ENCODE measurements around the gene DDX23.

DNA sequence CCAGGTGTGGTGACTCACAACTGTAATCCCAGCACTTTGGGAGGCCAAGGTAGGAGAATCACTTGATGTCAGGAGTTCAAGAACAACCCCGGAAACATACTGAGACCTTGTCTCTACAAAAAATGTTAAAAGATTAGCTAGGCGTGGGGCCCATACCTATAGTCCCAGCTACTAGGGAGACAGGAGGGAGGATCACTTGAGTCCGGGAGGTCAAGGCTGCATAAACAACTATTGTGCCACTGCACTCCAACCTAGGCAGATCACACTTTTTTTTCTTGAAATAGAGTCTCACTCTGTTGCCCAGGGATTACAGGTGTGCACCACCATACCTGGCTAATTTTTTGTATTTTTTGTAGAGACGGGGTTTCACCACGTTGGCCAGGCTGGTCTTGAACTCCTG is 7.6 kb upstream of the DDX23 start:
- TF ChIP-seq FOXJ3 (CRISPR knock-in tag; IDR thresholded peaks at IDR 0.05; ENCODE audit: borderline replicate concordance): no peak
- TF ChIP-seq, protein P1, sequence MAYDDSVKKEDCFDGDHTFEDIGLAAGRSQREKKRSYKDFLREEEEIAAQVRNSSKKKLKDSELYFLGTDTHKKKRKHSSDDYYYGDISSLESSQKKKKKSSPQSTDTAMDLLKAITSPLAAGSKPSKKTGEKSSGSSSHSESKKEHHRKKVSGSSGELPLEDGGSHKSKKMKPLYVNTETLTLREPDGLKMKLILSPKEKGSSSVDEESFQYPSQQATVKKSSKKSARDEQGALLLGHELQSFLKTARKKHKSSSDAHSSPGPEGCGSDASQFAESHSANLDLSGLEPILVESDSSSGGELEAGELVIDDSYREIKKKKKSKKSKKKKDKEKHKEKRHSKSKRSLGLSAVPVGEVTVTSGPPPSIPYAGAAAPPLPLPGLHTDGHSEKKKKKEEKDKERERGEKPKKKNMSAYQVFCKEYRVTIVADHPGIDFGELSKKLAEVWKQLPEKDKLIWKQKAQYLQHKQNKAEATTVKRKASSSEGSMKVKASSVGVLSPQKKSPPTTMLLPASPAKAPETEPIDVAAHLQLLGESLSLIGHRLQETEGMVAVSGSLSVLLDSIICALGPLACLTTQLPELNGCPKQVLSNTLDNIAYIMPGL (CRISPR knock-in tag; IDR thresholded peaks at IDR 0.05): no peak
- TF ChIP-seq, protein P2, sequence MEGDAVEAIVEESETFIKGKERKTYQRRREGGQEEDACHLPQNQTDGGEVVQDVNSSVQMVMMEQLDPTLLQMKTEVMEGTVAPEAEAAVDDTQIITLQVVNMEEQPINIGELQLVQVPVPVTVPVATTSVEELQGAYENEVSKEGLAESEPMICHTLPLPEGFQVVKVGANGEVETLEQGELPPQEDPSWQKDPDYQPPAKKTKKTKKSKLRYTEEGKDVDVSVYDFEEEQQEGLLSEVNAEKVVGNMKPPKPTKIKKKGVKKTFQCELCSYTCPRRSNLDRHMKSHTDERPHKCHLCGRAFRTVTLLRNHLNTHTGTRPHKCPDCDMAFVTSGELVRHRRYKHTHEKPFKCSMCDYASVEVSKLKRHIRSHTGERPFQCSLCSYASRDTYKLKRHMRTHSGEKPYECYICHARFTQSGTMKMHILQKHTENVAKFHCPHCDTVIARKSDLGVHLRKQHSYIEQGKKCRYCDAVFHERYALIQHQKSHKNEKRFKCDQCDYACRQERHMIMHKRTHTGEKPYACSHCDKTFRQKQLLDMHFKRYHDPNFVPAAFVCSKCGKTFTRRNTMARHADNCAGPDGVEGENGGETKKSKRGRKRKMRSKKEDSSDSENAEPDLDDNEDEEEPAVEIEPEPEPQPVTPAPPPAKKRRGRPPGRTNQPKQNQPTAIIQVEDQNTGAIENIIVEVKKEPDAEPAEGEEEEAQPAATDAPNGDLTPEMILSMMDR (IDR thresholded peaks at IDR 0.05): no peak
- TF ChIP-seq SP1 (CRISPR knock-in tag; conservative IDR thresholded peaks at IDR 0.05): no peak
- TF ChIP-seq, protein P3, sequence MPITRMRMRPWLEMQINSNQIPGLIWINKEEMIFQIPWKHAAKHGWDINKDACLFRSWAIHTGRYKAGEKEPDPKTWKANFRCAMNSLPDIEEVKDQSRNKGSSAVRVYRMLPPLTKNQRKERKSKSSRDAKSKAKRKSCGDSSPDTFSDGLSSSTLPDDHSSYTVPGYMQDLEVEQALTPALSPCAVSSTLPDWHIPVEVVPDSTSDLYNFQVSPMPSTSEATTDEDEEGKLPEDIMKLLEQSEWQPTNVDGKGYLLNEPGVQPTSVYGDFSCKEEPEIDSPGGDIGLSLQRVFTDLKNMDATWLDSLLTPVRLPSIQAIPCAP (CRISPR knock-in tag; IDR thresholded peaks at IDR 0.05): no peak
- TF ChIP-seq KAT7 (CRISPR knock-in tag; IDR thresholded peaks at IDR 0.05; ENCODE audit: borderline replicate concordance): no peak
- no peak for TF ChIP-seq TCF7 (CRISPR knock-in tag; IDR thresholded peaks at IDR 0.05; ENCODE audit: low read depth)
- no peak for TF ChIP-seq ESRRA (CRISPR knock-in tag; IDR thresholded peaks at IDR 0.05; ENCODE audit: borderline replicate concordance)
- TF ChIP-seq ELF4 (CRISPR knock-in tag; IDR thresholded peaks at IDR 0.05; ENCODE audit: low read depth): no peak
- TF ChIP-seq NR2C2 (CRISPR knock-in tag; IDR thresholded peaks at IDR 0.05): no peak
- no peak for TF ChIP-seq ZBTB21 (CRISPR knock-in tag; IDR thresholded peaks at IDR 0.05; ENCODE audit: borderline replicate concordance)
- TF ChIP-seq, protein P4, sequence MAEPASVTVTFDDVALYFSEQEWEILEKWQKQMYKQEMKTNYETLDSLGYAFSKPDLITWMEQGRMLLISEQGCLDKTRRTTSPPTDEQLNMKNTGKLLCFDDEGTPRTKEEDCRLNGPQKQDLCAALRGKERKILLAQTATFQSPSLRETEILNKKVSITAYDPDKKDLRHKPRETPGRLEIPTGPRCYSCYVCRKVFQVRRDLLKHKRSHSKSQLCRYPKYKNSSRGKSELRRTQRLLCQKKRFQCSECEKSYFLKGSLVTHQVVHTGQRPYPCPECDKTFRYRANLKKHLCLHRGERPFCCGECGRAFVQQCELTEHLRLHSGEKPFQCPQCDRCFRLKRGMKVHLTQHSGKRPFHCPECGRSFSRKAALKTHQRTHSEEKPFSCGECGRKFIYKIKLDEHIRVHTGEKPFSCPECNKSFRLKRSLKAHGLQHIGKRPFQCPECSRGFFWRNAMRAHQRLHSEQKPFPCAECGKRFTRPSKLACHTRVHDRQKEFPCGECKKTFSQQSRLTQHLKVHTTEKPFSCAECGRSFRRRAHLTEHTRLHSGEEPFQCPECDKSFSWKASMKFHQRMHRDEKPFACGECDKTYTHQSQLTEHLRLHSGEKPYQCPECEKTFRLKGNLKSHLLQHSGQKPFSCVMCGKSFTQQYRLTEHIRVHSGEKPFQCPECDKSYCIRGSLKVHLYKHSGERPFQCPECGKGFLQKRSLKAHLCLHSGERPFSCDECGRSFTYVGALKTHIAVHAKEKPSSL (CRISPR knock-in tag; conservative IDR thresholded peaks at IDR 0.05): no peak

All from WTC11 (cell line).